Islet of Langerhans (tissue), 1 donor: ENCODE data around the gene PRAMEF1.
A peak's percentile ranks its signal among the peaks of the same experiment; 100 is the strongest.
"Not testable (repeated sequence)": the region's sequence is repeated elsewhere in the genome, so short reads cannot be mapped to it uniquely, and the experiment has no call there.

Experiments used
- FAIRE-seq: peaks from one replicate; lab custom pipeline; 2011; peaks lifted over from hg19 to GRCh38; lab: Jason Lieb, UNC

The PRAMEF1 gene, protein sequence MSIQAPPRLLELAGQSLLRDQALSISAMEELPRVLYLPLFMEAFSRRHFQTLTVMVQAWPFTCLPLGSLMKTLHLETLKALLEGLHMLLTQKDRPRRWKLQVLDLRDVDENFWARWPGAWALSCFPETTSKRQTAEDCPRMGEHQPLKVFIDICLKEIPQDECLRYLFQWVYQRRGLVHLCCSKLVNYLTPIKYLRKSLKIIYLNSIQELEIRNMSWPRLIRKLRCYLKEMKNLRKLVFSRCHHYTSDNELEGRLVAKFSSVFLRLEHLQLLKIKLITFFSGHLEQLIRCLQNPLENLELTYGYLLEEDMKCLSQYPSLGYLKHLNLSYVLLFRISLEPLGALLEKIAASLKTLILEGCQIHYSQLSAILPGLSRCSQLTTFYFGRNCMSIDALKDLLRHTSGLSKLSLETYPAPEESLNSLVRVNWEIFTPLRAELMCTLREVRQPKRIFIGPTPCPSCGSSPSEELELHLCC

DNA sequence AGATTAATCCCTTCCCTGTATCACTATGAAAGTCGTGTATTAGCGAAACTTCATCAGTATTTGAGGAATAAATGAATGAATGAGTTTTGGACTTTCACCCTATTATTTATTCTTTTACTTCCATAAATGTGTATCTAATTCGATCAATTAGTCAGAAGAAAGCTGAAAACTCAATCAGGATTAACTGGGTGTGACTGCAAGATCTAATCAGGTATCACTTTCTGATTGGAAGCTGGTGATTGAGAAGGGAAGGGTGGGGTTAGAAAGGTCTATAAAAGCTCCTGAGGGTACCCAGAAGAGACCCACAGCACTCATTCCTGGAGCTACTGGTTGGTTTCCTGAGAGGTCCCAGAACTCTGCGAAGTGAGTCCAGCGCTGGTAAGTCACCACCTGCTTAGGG lies at the start of gene PRAMEF1:
PRAMEF1 (plus strand) TSS at position 301 of the 400 bp plus-strand sequence. CDS start 1,831 bp downstream, outside the sequence.
- FAIRE-seq = not testable (repeated sequence)

- FAIRE-seq = no peak
Measured at GRCh38 chr1:12741946-12742345, 49.3 kb upstream of the PRAMEF1 start.

DNA sequence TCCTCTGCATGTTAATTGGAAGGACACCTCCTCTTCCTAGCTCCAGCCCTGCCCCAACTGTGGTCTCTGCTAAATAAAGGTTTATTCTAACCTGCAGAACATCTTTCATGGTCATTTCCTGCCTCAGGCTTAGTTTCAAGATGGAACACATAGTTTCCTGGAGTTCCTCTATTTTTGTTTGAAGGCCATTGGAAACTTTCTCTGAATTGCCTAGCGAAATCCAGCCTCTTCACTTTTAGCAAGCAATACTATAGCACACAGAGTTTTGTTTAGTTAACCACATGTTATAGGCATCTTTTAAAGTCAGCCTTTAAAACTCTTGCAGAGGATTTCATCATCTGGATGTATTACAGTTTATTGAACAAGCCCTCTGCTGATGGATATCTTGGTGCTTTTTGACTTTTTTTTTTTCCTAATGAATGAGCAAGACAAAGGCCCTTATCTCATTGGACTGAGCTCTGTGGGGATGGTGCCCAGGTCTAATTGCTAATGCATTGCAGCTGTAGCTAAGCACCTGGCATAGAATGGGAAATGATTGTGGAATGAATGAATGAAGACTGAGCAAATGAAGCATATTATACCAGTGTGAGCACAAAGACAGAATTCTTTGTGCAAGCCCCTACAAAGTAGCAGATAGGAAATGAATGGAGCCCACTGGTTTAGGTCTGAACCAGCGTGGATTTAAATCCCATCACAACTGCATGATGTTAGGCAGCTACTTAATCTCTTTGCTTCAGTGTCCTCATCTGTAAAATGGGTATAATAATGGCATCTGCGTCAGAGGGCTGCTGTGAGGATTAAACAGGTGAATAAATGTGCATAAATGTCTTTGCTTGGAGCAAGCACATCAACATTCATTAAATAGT lies 45.8 kb upstream of the PRAMEF1 start:
- FAIRE-seq = no peak

GRCh38 chr1:12745992-12746323 lies 45.2 kb upstream of the PRAMEF1 start, which contains the start of gene CFAP107:
Gene CFAP107 (plus strand): TSS chr1:12746200. CDS start chr1:12746431, 231 bp downstream.
- peak; percentile 99 for FAIRE-seq

GRCh38 chr1:12748778-12749355 lies 42.3 kb upstream of the PRAMEF1 start:
- no peak for FAIRE-seq

DNA sequence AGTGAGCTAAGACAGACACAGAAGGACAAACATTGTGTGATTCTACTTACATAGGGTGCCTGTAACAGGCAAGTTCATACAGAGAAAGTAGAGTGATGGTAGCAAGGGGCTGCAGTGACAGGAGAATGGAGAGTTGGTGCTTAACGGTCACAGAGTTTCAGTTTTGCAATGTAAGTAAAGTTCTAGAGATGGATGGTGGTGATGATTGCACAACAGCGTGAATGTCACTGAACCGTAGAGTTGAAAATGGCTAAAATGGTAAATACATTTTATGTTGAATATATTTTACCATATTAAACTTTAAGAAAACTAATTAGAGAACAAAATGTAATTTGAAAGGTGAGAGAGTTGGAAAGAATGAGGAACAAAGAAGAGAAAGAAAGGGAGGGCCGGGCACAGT lies 36.5 kb upstream of the PRAMEF1 start:
- no peak for FAIRE-seq

DNA sequence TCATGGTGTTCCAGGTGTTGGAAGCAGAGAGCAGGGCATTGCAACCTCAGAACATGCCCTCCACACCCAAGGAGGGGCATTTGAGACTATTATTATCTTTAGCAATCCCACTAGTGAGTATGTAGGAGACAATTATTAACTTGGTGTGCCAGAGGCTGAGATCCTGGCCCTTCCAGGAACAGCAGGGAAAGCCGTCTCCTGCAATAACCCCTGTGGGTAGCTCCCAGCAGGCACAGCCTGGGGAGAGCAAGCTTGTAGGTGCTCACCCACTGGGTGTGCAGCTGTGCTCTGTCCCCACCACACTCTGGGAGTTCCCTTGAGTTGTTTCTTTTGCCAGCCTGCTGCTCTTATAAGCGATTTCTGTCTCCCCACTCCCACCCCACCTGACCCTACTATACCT lies 34.9 kb upstream of the PRAMEF1 start:
- no peak for FAIRE-seq

DNA sequence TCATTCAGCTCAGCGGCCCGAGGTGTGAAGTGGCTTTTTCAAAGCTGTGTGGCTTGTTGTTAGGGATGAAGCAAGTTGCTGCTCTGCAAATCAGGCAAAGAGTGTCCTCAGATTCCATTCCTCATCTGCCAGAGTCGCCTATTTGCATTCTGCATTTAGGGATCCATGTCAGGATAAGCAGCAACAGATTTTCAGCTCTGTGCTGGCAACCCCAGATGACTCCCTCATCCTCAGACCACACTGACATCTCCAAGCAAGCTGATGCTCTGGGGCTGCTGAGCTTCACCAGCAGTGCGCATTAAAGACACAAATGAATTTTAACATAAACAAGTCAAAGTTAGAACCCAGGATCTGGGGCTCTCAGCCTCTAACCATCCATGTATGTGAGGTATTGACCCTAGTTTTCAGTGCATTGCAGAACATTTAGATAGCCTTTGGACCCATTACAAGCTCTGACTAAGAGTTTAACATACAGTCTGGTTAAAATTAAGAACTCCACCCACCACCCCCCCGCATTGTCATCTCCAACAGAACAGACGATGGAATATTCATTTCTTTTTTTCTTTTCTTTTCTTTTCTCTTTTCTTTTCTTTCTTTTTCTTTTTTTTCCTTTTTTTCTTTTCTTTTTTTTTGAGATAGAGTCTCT lies 34.3 kb upstream of the PRAMEF1 start:
- no peak for FAIRE-seq

DNA sequence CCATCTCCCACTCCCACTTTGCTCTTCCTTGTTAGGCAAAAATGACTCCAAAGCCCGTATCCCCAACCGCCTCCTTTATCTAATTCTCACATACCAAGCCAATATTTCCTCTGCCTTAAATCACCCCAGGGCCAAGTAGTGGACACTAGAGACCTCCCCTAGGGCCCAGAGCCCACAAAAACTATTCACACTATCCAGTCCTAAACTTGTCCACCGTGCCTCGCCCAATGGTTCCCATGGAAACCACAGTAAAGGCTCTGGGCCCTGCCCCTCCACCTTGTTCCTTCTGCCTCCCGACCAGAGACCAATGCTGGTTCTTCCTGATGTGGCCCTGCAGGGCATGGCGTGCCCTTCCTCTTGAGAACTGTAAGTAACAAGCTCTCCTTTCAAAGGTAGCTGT lies 33.4 kb upstream of the PRAMEF1 start:
- no peak for FAIRE-seq

DNA sequence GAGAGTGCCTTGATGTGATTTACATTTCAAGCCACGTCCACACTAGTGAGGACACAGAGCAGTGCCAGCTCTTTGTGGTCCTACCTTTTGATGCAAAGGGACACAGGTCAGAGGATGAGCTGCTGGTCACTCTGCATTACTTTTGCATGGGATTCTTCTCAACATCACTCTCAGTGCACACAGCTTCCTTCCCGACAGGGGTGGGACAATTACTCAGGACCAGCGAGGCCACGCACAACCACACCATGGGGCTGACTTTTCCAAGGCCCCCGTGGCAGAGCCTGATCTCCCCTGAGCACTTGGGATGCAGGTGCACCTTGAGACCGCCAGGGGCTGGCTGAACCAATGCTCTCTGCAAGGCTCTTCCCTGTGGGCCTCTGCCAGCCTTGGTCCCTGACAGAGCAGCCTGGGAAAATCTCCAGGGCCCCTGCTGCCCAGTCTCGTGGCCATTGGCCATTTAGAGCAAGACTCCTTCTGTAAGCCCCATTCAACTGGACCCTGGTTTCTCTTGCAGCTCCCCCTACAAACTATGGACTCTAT lies 30.9 kb upstream of the PRAMEF1 start:
- FAIRE-seq = no peak

DNA sequence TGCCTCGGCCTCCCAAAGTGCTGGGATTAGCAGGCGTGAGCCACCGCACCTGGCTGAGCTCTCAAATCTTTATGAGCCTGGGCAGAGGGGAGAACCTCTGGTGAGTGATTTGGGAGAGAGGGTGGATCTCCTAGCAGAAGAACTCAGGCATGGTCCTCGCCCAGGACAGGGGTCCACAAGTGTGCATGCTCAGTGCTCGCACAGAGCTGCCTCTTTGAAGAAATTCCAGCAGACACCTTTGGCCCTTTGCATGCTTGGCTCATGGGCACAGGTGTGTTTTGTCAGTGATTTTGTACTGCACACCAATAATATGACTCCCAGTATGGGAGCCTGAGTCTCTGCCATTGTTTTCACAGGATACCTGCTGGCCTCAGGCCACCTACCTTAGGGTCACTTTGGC lies 29.4 kb upstream of the PRAMEF1 start:
- no peak for FAIRE-seq

DNA sequence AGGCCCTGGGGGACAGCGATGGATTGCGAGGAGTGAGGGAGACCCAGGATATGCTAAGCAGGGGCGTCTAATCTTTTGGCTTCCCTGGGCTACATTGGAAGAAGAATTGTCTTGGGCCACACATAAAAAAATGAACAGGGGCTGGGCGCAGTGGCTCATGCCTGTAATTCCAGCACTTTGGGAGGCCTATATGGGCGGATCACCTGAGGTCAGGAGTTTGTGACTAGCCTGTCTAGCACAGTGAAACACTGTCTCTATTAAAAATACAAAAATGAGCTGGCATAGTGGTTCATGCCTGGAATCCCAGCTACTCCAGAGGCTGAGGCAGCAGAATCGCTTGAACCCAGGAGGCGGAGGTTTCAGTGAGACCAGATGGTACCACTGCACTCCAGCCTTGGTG lies 28.4 kb upstream of the PRAMEF1 start:
- FAIRE-seq = no peak

DNA sequence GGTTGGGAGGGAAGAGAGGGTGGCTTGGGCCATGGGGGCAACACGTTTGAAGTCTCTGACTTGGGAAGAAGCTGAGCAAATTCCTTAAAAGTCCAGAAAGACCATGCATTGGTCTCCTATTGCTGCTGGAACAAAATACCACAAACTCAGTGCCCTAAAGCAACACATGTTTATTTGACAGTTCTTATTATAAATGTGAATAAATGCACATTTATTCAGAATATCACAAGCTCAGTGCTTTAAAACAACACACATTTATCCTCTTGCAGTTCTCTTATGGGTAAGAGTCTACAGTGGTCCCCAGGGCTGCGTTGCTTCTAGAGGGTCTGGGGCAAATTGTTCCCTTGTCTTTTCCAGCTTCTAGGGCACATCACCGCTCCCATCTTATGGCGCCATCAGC lies 27.7 kb upstream of the PRAMEF1 start:
- no peak for FAIRE-seq

DNA sequence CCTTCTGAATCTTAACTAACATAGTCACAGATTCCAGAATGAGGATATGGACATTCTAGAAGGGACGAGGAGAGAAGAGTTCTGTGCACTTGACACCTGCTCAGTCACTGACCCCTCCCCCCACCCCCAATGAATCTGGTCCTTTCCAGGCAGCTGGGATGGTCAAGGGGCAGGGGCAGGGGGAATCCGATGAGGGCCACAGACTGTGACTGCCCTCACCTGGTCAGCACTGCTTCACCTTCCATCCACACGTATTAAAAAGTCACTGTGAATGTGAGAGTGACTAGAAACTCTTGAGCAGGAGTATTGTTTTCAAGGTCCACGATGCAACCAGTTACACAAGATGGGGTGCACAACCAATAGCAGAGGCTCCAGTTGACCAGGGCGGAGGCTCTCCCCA lies 27.2 kb upstream of the PRAMEF1 start:
- FAIRE-seq = no peak

- FAIRE-seq = no peak
Measured at GRCh38 chr1:12769031-12769430, 22.2 kb upstream of the PRAMEF1 start.

DNA sequence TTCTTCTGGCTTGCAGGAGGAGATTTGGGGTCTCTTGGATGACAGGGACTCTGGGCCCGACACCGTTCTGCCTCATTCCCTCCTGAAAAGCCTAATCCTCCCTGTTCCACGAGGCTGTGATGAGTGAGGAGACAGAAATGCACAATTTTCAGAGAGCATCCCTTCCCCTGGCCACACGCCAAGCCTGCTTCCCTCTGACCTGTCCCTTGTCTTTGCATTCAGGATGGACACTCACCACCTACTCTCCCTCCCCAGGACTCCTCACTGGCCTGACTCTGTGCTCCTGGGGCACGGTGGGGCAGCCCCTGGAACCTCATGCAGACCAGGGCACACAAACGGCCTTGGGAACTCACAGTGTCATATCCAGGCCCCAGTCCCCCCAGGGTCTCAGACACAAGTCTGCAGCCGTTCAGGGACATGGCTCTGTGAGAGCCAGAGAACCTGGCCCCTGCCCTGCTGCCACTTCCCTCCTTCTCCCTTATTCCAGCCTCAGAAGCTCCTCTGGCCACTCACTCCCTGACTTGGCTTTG lies 21.2 kb upstream of the PRAMEF1 start:
- no peak for FAIRE-seq

- FAIRE-seq = no peak
Measured at GRCh38 chr1:12770620-12771019, 20.6 kb upstream of the PRAMEF1 start.

GRCh38 chr1:12771186-12771585 lies 20.0 kb upstream of the PRAMEF1 start:
- no peak for FAIRE-seq

DNA sequence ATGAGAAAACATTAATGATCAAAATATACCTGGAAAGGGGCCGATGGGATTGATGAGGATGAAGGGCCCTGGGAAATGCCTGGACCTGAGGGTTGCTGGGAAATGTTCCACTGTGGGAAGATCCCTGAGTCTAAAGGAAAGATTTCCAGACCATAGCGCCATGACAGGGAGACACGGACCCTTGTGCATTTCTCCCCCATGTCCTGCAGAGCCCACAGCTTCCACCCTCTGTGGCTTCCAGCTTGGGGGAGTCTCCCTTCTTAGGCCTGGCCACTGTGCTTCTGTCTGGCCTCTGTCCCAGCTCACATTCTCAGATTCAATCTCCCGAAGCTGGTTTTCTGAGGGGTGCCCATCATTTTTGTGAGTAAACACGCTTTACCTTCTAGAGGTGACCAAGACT lies 18.7 kb upstream of the PRAMEF1 start:
- no peak for FAIRE-seq

DNA sequence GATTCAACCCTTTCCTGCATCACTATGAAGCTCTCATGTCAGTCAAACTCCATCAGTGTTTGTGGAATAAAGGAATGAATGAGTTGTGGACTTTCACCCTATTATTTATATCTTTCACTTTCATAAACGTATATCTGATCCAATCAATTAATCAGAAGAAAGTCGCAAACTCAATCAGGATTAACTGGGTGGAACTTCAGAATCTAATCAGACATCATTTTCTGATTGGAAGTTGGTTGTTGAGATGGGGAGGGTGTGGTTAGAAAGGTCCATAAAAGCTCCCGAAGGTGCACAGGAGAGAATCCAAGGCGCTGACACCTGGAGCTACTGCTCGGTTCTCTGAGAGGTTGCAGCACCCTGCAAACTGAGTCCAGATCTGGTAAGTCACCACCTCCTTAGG lies 17.8 kb upstream of the PRAMEF1 start, which contains the start of gene PRAMEF12:
PRAMEF12 (plus strand) TSS at position 301 of the 400 bp plus-strand sequence. CDS start 1,130 bp downstream, outside the sequence.
- FAIRE-seq = no peak

DNA sequence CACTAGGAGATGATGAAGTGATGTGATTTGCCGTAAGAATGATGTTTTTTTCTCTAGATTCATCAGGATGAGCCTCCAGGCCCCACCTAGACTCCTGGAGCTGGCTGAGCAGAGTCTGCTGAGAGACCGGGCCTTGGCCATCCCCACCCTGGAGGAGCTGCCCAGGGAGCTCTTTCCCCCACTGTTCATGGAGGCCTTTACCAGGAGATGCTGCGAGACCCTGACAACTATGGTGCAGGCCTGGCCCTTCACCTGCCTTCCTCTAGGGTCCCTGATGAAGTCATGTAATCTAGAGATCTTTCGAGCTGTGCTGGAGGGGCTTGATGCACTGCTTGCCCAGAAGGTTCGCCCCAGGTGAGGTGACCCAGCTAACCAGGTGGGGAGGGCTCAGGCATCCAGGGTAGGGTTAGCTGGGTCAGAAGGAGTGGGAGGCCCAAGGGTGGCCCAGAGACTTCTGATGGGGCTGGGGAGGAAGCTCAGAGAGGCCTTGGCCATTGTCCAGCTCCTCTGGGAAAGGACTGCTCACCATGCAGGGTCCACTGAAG lies 16.3 kb upstream of the PRAMEF1 start:
- FAIRE-seq = no peak
